HL-60 (cell line): ENCODE data around the gene ARHGAP45.
A peak's percentile ranks its signal among the peaks of the same experiment; 100 is the strongest.

Experiments used
- DNase-seq, 2 experiments: peaks; one replicate each; pipeline ENCODE4 v3.0.0-alpha.2; 2010 to 2020; ENCODE audit warnings: low read depth in 1 of 2, low spot score in 1 of 2
- H3K27ac ChIP-seq: fragments of 250-450 bp; sonication (Bioruptor Pico); replicated peaks from 2 replicates; pipeline ENCODE4 v1.5.1; 2020; ENCODE audit warnings: mild to moderate bottlenecking, moderate library complexity
- H3K27me3 ChIP-seq: fragments of 250-450 bp; sonication (Bioruptor Pico); 2 replicates; pipeline ENCODE4 v1.5.1; 2021; ENCODE audit warnings: mild to moderate bottlenecking, moderate library complexity; ENCODE audit not compliant: insufficient read depth, poor library complexity, severe bottlenecking
- H3K4me3 ChIP-seq: replicated peaks from 2 replicates; pipeline ENCODE4 v1.5.1; 2011; ENCODE audit warnings: mild to moderate bottlenecking, control low read depth, low read length; ENCODE audit not compliant: insufficient read depth
- GABPA ChIP-seq: IDR thresholded peaks from 2 replicates; pipeline ENCODE4 v1.6.1; 2012; ENCODE audit warnings: low read depth
- POLR2AphosphoS5 ChIP-seq: IDR thresholded peaks from 2 replicates; pipeline ENCODE4 v1.6.1; 2012; ENCODE audit warnings: low read depth
- SPI1 ChIP-seq: IDR thresholded peaks from 2 replicates; pipeline ENCODE4 v1.6.1; 2012; ENCODE audit warnings: low read depth, mild to moderate bottlenecking, borderline replicate concordance
- TF ChIP-seq, protein P1 (sequence below): IDR thresholded peaks from 2 replicates; pipeline ENCODE4 v1.6.1; 2012; ENCODE audit warnings: low read depth; ENCODE audit not compliant: insufficient replicate concordance
- TF ChIP-seq, protein P2 (sequence below): IDR thresholded peaks from one replicate; pipeline ENCODE4 v1.5.1; 2011; ENCODE audit warnings: low read length, control low read depth, inconsistent platforms; ENCODE audit not compliant: insufficient read depth

The ARHGAP45 gene

DNA sequence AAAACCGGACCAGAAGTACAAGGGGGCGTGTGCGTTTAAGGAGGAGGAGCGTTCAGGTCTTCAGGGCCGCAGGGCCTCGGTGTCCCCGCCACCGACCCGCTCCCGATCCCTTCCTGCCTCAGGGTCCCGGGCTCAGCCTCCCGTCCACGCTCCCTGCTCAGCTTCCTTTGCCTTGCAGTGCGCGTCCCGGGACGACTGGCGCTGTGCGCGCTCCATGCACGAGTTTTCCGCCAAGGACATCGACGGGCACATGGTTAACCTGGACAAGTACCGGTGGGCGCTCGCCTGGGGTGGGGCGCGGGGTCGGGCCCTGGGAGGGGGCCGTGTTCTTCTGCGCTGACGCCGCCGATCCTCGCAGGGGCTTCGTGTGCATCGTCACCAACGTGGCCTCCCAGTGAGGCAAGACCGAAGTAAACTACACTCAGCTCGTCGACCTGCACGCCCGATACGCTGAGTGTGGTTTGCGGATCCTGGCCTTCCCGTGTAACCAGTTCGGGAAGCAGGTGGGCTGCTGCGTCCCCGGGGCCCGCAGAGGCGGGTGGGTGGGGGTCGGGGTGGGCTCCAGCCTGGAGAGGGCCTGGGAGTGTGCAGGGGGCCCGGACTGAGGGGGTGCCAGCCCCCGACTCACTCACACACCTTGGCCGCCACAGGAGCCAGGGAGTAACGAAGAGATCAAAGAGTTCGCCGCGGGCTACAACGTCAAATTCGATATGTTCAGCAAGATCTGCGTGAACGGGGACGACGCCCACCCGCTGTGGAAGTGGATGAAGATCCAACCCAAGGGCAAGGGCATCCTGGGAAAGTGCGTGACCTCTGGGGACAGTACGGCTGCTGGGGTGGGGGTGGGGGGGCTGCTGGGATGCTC, 38.3 kb downstream of the ARHGAP45 start:
- Histone ChIP-seq H3K27me3 (no peaks in the 10 kb centered on the region), H3K27ac (peak overlapping the region; percentile 50), H3K4me3 (peak overlapping the region; percentile 72)
- TF ChIP-seq, protein P1, sequence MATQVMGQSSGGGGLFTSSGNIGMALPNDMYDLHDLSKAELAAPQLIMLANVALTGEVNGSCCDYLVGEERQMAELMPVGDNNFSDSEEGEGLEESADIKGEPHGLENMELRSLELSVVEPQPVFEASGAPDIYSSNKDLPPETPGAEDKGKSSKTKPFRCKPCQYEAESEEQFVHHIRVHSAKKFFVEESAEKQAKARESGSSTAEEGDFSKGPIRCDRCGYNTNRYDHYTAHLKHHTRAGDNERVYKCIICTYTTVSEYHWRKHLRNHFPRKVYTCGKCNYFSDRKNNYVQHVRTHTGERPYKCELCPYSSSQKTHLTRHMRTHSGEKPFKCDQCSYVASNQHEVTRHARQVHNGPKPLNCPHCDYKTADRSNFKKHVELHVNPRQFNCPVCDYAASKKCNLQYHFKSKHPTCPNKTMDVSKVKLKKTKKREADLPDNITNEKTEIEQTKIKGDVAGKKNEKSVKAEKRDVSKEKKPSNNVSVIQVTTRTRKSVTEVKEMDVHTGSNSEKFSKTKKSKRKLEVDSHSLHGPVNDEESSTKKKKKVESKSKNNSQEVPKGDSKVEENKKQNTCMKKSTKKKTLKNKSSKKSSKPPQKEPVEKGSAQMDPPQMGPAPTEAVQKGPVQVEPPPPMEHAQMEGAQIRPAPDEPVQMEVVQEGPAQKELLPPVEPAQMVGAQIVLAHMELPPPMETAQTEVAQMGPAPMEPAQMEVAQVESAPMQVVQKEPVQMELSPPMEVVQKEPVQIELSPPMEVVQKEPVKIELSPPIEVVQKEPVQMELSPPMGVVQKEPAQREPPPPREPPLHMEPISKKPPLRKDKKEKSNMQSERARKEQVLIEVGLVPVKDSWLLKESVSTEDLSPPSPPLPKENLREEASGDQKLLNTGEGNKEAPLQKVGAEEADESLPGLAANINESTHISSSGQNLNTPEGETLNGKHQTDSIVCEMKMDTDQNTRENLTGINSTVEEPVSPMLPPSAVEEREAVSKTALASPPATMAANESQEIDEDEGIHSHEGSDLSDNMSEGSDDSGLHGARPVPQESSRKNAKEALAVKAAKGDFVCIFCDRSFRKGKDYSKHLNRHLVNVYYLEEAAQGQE: no peak
- TF ChIP-seq, protein P2, sequence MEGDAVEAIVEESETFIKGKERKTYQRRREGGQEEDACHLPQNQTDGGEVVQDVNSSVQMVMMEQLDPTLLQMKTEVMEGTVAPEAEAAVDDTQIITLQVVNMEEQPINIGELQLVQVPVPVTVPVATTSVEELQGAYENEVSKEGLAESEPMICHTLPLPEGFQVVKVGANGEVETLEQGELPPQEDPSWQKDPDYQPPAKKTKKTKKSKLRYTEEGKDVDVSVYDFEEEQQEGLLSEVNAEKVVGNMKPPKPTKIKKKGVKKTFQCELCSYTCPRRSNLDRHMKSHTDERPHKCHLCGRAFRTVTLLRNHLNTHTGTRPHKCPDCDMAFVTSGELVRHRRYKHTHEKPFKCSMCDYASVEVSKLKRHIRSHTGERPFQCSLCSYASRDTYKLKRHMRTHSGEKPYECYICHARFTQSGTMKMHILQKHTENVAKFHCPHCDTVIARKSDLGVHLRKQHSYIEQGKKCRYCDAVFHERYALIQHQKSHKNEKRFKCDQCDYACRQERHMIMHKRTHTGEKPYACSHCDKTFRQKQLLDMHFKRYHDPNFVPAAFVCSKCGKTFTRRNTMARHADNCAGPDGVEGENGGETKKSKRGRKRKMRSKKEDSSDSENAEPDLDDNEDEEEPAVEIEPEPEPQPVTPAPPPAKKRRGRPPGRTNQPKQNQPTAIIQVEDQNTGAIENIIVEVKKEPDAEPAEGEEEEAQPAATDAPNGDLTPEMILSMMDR: no peak
- no peak for DNase-seq

DNA sequence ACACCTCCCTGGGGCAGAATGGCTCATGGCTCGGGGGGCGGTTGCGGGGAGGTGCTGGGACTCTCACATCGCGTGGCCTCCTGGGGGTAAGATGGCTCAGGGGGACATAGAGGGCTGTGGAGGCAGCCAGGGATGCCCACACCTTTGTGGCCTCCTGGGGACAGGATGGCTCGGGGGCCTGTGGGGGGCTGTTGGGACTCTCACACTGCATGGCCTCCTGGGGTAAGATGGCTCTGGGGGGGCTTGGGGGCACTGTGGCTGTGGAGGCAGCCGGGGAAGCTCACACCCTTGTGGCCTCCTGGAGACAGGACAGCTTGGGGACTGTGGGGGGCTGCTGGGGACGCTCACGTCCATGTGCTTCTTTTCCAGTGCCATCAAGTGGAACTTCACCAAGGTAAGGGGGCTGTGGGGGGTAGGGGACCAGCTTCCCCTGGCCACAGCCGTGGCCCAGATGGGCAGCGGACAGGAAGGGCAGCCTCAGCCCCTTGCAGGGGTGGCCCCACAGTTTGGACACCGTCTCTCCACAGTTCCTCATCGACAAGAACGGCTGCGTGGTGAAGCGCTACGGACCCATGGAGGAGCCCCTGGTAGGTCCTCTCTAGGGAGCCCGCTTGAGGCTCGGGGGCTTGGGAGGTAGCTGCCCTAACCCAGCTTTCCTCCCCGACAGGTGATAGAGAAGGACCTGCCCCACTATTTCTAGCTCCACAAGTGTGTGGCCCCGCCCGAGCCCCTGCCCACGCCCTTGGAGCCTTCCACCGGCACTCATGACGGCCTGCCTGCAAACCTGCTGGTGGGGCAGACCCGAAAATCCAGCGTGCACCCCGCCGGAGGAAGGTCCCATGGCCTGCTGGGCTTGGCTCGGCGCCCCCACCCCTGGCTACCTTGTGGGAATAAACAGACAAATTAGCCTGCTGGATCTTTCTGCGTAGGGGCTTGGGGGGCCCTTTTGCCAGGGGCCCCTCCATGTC, 39.2 kb downstream of the ARHGAP45 start:
- TF ChIP-seq, protein P1: no peak
- TF ChIP-seq, protein P2: no peak
- TF ChIP-seq SPI1: no peak
- no peak for TF ChIP-seq POLR2AphosphoS5
- TF ChIP-seq GABPA: no peak
- Histone ChIP-seq H3K27me3 (no peaks in the 10 kb centered on the region), H3K27ac (0 out of 2 replicates have a peak overlapping the region, but pooled peaks have one; percentile 16), H3K4me3 (no peak overlapping the region)
- DNase-seq: no peak

DNA sequence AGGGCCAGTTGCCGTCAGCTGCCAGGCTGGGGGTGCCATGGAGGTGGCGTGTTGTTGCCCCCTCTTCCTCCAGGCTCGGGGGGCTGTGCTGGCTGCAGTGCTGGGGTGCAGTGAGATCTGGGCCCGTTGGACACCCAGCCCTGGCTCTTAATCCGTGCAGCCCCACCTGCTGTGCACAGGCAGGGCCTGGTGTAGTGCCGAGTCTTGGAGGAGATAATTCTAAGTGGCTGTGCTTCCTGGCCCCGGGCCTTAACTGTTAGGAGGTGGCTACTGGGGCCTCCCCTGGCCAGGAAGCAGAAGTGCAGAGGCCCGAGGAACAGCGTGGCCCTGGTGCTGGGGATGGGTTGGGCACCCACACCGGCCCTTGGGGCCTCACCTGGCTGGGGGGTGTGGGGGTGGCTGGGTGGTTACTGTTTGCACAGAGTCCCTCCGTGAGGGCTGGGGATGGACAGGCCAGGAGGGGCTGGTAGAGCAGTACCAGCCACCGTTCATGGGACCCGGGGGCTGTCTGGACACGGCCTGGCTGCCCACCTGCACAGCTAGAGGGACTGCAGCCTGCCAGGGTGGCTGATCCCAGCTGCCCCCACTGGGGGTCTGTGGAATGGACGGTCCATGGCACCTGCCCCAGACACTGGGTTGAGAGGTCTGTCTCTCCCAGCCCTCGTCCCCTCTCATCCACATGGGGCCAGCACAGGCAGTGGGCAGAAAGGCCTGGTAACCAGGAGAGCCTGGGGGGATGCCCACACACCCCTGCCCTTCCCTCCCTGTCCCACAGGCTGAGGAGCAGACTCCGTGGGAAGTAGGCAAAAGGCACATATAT, 40.1 kb downstream of the ARHGAP45 start:
- 0 out of 2 replicates have a peak overlapping the region, but pooled peaks have one; percentile 16 for H3K27ac ChIP-seq
- peak in 1 of 2 experiments; percentile 65 for DNase-seq
- no peaks in the 10 kb centered on the region for H3K27me3 ChIP-seq
- TF ChIP-seq, protein P2: no peak
- TF ChIP-seq SPI1: peak; percentile 65; the same call in 1 of the 2 replicates
- no peak overlapping the region for H3K4me3 ChIP-seq
